CD14-positive monocyte (primary cell): ENCODE measurements around the gene SLAMF6. TPM values are rescaled to one million over a fixed set of nuclear protein-coding genes. Genes with fewer than 3 reads are reported as not detected.

Experiments
- DNase-seq, 3 donors: peaks; one replicate each; pipeline ENCODE4 v3.0.0-alpha.2; 2011 to 2022
- H2AFZ ChIP-seq: 2 replicates; pipeline ENCODE4 v1.6.0; 2012; ENCODE audit warnings: mild to moderate bottlenecking, low read depth, low read length, inconsistent platforms; ENCODE audit not compliant: insufficient read depth, poor library complexity, severe bottlenecking
- H3K27ac ChIP-seq, 2 donors: 1 replicate in 1 of 2; 2 replicates in 1 of 2; pipeline ENCODE4 v1.5.1; 2012 to 2013; ENCODE audit warnings: low read length in 2 of 2, control low read depth in 1 of 2, inconsistent platforms in 1 of 2, low read depth in 1 of 2, mild to moderate bottlenecking in 1 of 2
- H3K27me3 ChIP-seq, 2 donors: one replicate each; pipeline versions ENCODE4 v1.6.0 to v1.6.1; 2011 to 2013; ENCODE audit warnings: low read length in 2 of 2; ENCODE audit not compliant: control insufficient read depth in 2 of 2, insufficient read depth in 2 of 2
- H3K36me3 ChIP-seq, 2 donors: replicated peaks in 1 of 2; 1 replicate in 1 of 2; 2 replicates in 1 of 2; pipeline versions ENCODE4 v1.5.1 to v1.6.1; 2012 to 2013; ENCODE audit warnings: low read length in 2 of 2, control low read depth in 1 of 2, inconsistent platforms in 1 of 2, mild to moderate bottlenecking in 1 of 2; ENCODE audit not compliant: insufficient read depth in 2 of 2, control insufficient read depth in 1 of 2
- H3K4me1 ChIP-seq, 2 donors: 1 replicate in 1 of 2; 2 replicates in 1 of 2; pipeline versions ENCODE4 v1.5.1 to v1.6.1; 2012 to 2013; ENCODE audit warnings: low read length in 2 of 2, control low read depth in 1 of 2, inconsistent platforms in 1 of 2, mild to moderate bottlenecking in 1 of 2, moderate library complexity in 1 of 2; ENCODE audit not compliant: insufficient read depth in 2 of 2, control insufficient read depth in 1 of 2
- H3K4me2 ChIP-seq: replicated peaks from 2 replicates; pipeline ENCODE3; 2012; ENCODE audit warnings: low read length, moderate library complexity, mild to moderate bottlenecking; ENCODE audit not compliant: poor library complexity, severe bottlenecking; ENCODE audit errors: extremely low read depth
- H3K4me3 ChIP-seq, 3 experiments: fragments of 200-600 bp in 1 of 3; sonication (generic) in 1 of 3; replicated peaks in 1 of 3; 1 replicate in 2 of 3; 2 replicates in 1 of 3; pipeline ENCODE4 v1.5.1; 2011 to 2013; ENCODE audit warnings: low read length in 3 of 3, mild to moderate bottlenecking in 3 of 3, control low read depth in 2 of 3, low read depth in 2 of 3, inconsistent platforms in 1 of 3, moderate library complexity in 1 of 3
- H3K79me2 ChIP-seq: 2 replicates; pipeline ENCODE4 v1.6.0; 2012; ENCODE audit warnings: mild to moderate bottlenecking, control low read depth, inconsistent platforms, low read length, moderate library complexity; ENCODE audit not compliant: insufficient read depth
- H3K9ac ChIP-seq: 2 replicates; pipeline ENCODE4 v1.6.0; 2017; ENCODE audit warnings: low read length, mild to moderate bottlenecking; ENCODE audit not compliant: insufficient read depth, poor library complexity, severe bottlenecking
- H3K9me3 ChIP-seq, 2 donors: replicated peaks in 1 of 2; 1 replicate in 1 of 2; 2 replicates in 1 of 2; pipeline versions ENCODE4 v1.5.1 to v1.6.1; 2012 to 2013; ENCODE audit warnings: low read length in 2 of 2, control low read depth in 1 of 2; ENCODE audit not compliant: control insufficient read depth in 1 of 2, insufficient read depth in 1 of 2
- H4K20me1 ChIP-seq: 2 replicates; pipeline ENCODE4 v1.6.0; 2012; ENCODE audit warnings: mild to moderate bottlenecking, low read length, control low read depth, moderate library complexity; ENCODE audit not compliant: insufficient read depth
- H3K27ac Mint-ChIP-seq, 7 donors: one replicate each; pipeline ENCODE4 v1.8.0; 2020; ENCODE audit warnings: mild to moderate bottlenecking in 7 of 7, mixed read lengths in 7 of 7, moderate library complexity in 6 of 7, inconsistent platforms in 2 of 7
- H3K27me3 Mint-ChIP-seq, 3 donors: one replicate each; pipeline ENCODE4 v1.8.0; 2021 to 2022; ENCODE audit warnings: low read depth in 3 of 3, mild to moderate bottlenecking in 3 of 3, mixed read lengths in 3 of 3, moderate library complexity in 3 of 3, inconsistent platforms in 1 of 3
- H3K36me3 Mint-ChIP-seq, 2 donors: one replicate each; pipeline ENCODE4 v1.8.0; 2020; ENCODE audit warnings: mixed read lengths in 2 of 2, inconsistent platforms in 1 of 2, mild to moderate bottlenecking in 1 of 2
- H3K4me1 Mint-ChIP-seq: one replicate; pipeline ENCODE4 v1.8.0; 2020; ENCODE audit warnings: mild to moderate bottlenecking, mixed read lengths
- H3K4me3 Mint-ChIP-seq, 2 donors: one replicate each; pipeline ENCODE4 v1.8.0; 2020; ENCODE audit warnings: mild to moderate bottlenecking in 2 of 2, mixed read lengths in 2 of 2, moderate library complexity in 1 of 2
- H3K9me3 Mint-ChIP-seq, 7 donors: one replicate each; pipeline ENCODE4 v1.8.0; 2020 to 2022; ENCODE audit warnings: mixed read lengths in 7 of 7, mild to moderate bottlenecking in 6 of 7, moderate library complexity in 6 of 7, inconsistent platforms in 2 of 7
- WGBS: methylation state at CpG from one replicate; pipeline ENCODE4 v1.1.5; 2013; ENCODE audit warnings: missing lambda C conversion rate; ENCODE audit not compliant: insufficient coverage; 5-methylcytosine and 5-hydroxymethylcytosine counted together
- intact Hi-C, 2 donors: fragments of 100-400 bp; cut with micrococcal nuclease; formaldehyde crosslinking; loops; one replicate each; pipeline versions ENCODE4 v1.15.0 to v1.15.1; 2023
- polyA plus RNA-seq, 3 donors: library from polyadenylated mRNA; depleted of rRNA in 1 of 3; unstranded in 2 of 3; stranded (reverse) in 1 of 3; fragments of 300-500 nt in 2 of 3; fragments of >200 nt in 1 of 3; fragmentation: Illumina TruSeq in 2 of 3; gene quantifications; 1 replicate in 2 of 3; 2 replicates in 1 of 3; pipeline ENCODE4 v1.2.3, GENCODE V29; 2012 to 2021
- TF ChIP-seq, protein P1 (sequence below): fragments of 200-600 bp; IDR thresholded peaks from one replicate; pipeline ENCODE4 v1.8.0; 2022; ENCODE audit warnings: antibody characterized with exemption, mild to moderate bottlenecking

SLAMF6 gene
- polyA plus RNA-seq, 3 donors = 0.32 to 0.72 (median 0.50) TPM

DNA sequence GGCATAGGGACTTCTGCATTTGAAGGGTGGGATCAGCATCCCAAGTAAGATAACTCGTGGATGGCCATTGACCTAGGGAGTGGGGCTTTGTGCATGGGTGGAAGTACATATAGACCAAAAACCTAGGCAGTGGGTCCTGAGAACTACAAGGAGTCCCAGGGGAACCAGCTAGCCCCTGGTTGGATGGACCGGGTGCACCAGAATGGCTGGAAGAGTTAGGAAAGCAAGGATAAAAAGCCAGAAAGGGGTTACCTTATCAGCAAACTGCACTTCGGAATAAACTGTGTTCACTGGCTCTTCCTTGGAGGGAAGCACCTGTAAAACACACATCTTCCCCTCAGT, 26.6 kb upstream of the SLAMF6 start:
- no peaks in the 10 kb centered on the region for H3K9me3 ChIP-seq
- no peak for DNase-seq
- H3K36me3 Mint-ChIP-seq = peaks cover 53 to 62% of the 10 kb centered on the region in 2 donors
- no peaks in the 10 kb centered on the region for H3K27me3 Mint-ChIP-seq
- H3K4me3 ChIP-seq = no peak overlapping the region
- no peak overlapping the region for H3K4me2 ChIP-seq
- H3K27me3 ChIP-seq = no peaks in the 10 kb centered on the region
- no peak overlapping the region for H3K4me3 Mint-ChIP-seq
- peak overlapping the region in 1 of 2 donors; percentile 83 for H3K27ac ChIP-seq
- no peaks in the 10 kb centered on the region for H4K20me1 ChIP-seq
- 86% methylated on average over 1 of the region's 3 CpGs for WGBS
- intact Hi-C loops = loop anchor here in 1 of 2 donors (5.0 kb wide), 1 partner anchor 58 kb away; no protein-coding TSS in a partner anchor
- H3K9ac ChIP-seq = no peak overlapping the region
- peaks cover 37 to 46% of the 10 kb centered on the region in 2 donors for H3K36me3 ChIP-seq
- TF ChIP-seq, protein P1, sequence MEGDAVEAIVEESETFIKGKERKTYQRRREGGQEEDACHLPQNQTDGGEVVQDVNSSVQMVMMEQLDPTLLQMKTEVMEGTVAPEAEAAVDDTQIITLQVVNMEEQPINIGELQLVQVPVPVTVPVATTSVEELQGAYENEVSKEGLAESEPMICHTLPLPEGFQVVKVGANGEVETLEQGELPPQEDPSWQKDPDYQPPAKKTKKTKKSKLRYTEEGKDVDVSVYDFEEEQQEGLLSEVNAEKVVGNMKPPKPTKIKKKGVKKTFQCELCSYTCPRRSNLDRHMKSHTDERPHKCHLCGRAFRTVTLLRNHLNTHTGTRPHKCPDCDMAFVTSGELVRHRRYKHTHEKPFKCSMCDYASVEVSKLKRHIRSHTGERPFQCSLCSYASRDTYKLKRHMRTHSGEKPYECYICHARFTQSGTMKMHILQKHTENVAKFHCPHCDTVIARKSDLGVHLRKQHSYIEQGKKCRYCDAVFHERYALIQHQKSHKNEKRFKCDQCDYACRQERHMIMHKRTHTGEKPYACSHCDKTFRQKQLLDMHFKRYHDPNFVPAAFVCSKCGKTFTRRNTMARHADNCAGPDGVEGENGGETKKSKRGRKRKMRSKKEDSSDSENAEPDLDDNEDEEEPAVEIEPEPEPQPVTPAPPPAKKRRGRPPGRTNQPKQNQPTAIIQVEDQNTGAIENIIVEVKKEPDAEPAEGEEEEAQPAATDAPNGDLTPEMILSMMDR = no peak
- peak overlapping the region in 4 of 7 donors; percentile 46 to 77 (median 56) for H3K27ac Mint-ChIP-seq
- no peak overlapping the region for H2AFZ ChIP-seq
- no peaks in the 10 kb centered on the region for H3K9me3 Mint-ChIP-seq
- peaks cover 50% of the 10 kb centered on the region for H3K4me1 Mint-ChIP-seq
- peaks cover 51 to 52% of the 10 kb centered on the region in 2 donors for H3K4me1 ChIP-seq
- peaks cover 16% of the 10 kb centered on the region for H3K79me2 ChIP-seq

DNA sequence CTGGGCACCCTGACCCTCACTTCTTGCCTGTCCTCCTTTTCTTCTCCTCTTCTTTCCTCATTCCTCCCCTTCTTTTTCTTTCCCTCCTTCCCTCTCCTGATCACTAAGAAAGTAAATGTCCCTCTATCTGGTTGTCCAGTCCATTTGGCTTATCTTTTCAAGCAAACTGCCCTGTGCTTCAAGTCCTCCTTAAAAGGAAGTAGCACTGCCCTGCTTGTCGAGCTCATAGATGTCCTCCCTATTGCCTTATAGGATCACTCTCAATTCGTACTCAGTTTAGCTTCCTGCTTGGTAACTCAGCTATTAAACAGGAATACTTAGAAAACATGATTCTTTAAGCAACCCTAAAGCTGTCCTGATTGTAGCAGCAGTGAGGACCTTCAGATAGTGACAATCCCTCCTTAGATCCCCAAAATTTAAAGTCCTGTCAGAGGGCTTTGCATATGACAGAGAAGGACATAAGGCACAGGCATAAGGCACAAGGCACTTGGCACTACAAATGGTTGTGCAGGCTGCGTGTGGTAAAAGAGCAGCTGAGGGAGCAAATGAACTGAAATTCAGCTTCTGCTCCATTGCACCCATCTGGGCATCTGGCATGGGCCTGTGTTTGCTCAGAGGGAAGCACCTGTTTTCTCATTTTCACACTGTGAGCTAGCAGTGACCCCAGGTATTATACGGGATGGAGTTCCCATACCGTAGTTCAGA, 26.1 kb upstream of the SLAMF6 start:
- intact Hi-C loops = loop anchor here in 1 of 2 donors (5.0 kb wide), 1 partner anchor 58 kb away; no protein-coding TSS in a partner anchor

More for the DNA sequence above, 26.1 kb upstream of the SLAMF6 start:
- Histone ChIP-seq H3K27ac (peak overlapping the region in 1 of 2 donors; percentile 83), H3K9me3 (no peaks in the 10 kb centered on the region), H3K36me3 (peaks cover 37 to 46% of the 10 kb centered on the region in 2 donors), H3K79me2 (peaks cover 15% of the 10 kb centered on the region), H3K4me1 (peaks cover 51 to 53% of the 10 kb centered on the region in 2 donors), H3K4me3 (no peak overlapping the region), H3K9ac (no peak overlapping the region), H3K27me3 (no peaks in the 10 kb centered on the region), H3K4me2 (no peak overlapping the region), H4K20me1 (no peaks in the 10 kb centered on the region), H2AFZ (no peak overlapping the region)
- TF ChIP-seq, protein P1 = no peak
- Mint-ChIP-seq H3K4me3 (no peak overlapping the region), H3K9me3 (no peaks in the 10 kb centered on the region), H3K27me3 (no peaks in the 10 kb centered on the region), H3K36me3 (peaks cover 53 to 62% of the 10 kb centered on the region in 2 donors), H3K27ac (peak overlapping the region; percentile 62 to 92 (median 80)), H3K4me1 (peaks cover 55% of the 10 kb centered on the region)
- whole genome bisulfite sequencing = 60% methylated on average over 5 of the region's 5 CpGs
- peak in 1 of 3 donors; percentile 17 for DNase-seq
